NT2/D1 (cell line): ENCODE data around the gene LAMC3.

ENCODE experiments used
- SUZ12 ChIP-seq: IDR thresholded peaks from 2 replicates; pipeline ENCODE4 v1.6.1; 2011; ENCODE audit not compliant: insufficient read length, insufficient read depth; ENCODE audit errors: extremely low read depth
- YY1 ChIP-seq: IDR thresholded peaks from 2 replicates; pipeline ENCODE4 v1.6.1; 2011; ENCODE audit not compliant: insufficient read length, insufficient read depth

DNA sequence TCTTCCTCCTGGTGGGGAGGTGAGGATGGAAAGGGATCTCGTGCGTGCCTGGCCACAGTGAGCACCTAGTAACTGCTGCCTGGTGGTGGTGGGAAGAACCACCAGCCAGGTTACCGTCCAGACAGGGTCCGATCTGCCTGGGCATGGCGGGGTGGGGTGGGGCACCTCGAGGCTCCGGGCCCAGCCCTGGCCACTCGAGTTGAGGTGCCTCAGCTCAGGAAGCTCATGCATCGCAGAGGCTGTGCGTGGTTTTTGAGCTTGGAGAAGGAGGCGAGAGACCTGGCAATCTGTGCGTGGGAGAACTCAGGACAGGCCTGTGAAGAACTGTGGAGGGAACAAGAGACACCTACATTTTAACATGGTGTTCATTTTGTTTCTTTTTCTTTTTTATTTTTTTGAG lies 38.9 kb upstream of the LAMC3 start:
- TF ChIP-seq SUZ12 (no peak), YY1 (no peak)
